Measurements from ENCODE around the gene BAZ1B. TPM values are rescaled to one million over a fixed set of nuclear protein-coding genes. Genes with fewer than 3 reads are reported as not detected.

Gene BAZ1B
- total RNA-seq, result 10 to 100 TPM; 27.9 to 36.7 (median 29.6) TPM

GRCh38 chr7:73522105-73522872, at the start of gene BAZ1B:
Gene BAZ1B (minus strand): TSS chr7:73522293. CDS start chr7:73521933, 360 bp downstream.
- DNase-seq (ENCODE audit: low spot score in 2 of 2), result peak; percentile 99 to 100
- peaks cover 43% of the 10 kb centered on the region for H3K4me1 ChIP-seq

DNA sequence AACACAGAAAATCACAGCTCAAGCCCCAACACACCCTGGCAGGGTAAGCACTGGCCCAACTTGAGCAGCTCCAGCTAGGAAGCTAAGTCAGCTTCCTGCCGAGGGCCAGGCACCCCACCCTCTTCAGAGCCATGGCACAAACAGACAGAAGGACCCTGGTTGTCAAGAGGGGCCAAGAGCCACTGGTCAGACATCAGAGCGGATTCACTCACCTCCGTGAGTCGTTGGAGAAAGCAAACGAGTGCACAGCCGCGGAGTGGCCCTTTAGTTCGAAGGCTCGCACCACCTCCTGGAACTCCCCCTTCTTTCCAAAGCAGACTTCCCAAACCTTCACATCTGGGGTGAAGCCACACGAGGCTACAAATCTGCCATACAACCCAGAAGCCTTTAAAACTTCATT, 48.9 kb upstream of the BAZ1B start:
- H3K4me1 ChIP-seq, result no peaks in the 10 kb centered on the region
- 90% methylated on average over 10 of the region's 10 CpGs for WGBS
- no peaks in the 10 kb centered on the region for H3K9me3 ChIP-seq
- H3K27me3 ChIP-seq, result no peaks in the 10 kb centered on the region
- H3K4me3 ChIP-seq, result no peak overlapping the region
- peaks cover 65% of the 10 kb centered on the region for H3K36me3 ChIP-seq
- H3K27ac ChIP-seq, result no peak overlapping the region
- DNase-seq (ENCODE audit: low spot score in 2 of 2), result no peak
- no peak for TF ChIP-seq EP300 (IDR thresholded peaks at IDR 0.05)
- no peak for TF ChIP-seq POLR2A (IDR thresholded peaks at IDR 0.05)
- no peak for TF ChIP-seq POLR2AphosphoS5 (IDR thresholded peaks at IDR 0.05)
- no peak for TF ChIP-seq CTCF (IDR thresholded peaks at IDR 0.05)

More at GRCh38 chr7:73522105-73522872, at the start of gene BAZ1B:
- 0% methylated on average over 12 of the region's 71 CpGs for WGBS
- H3K9me3 ChIP-seq, result no peaks in the 10 kb centered on the region
- peak within 1 kb of the TSS; percentile 91 for H3K4me3 ChIP-seq
- TF ChIP-seq EP300 (IDR thresholded peaks at IDR 0.05) (no peak), POLR2A (IDR thresholded peaks at IDR 0.05) (peak in 1 of 2 donors; percentile 5), POLR2AphosphoS5 (IDR thresholded peaks at IDR 0.05) (peak in 2 of 3 donors; percentile 16 to 49)
- H3K27ac ChIP-seq, result peak within 1 kb of the TSS; percentile 91
- no peaks in the 10 kb centered on the region for H3K36me3 ChIP-seq
- no peaks in the 10 kb centered on the region for H3K27me3 ChIP-seq

DNA sequence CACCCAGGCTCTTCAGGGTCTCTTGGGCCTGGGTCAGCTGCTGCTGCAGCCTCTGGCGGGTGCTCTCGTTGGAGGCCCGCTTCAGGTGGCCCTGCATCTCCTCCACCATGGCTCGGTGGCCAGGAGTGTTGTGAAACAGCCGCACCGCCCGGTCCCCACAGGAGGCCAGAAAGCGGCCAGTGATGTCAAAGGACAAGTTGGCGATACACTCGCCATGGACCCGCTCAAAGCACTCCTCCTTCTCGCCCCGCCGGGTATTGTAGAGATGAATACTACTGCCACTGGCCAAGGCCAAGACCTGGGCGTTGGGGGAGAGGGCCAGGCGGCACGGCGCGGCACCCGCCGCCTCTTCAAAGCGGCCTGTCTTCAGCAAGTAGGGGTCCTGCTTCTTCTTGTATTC, 48.4 kb upstream of the BAZ1B start:
- no peaks in the 10 kb centered on the region for H3K9me3 ChIP-seq
- no peak overlapping the region for H3K27ac ChIP-seq
- H3K36me3 ChIP-seq, result peaks cover 64% of the 10 kb centered on the region
- no peak overlapping the region for H3K4me3 ChIP-seq
- H3K4me1 ChIP-seq, result no peaks in the 10 kb centered on the region
- WGBS, result 94% methylated on average over 11 of the region's 22 CpGs
- no peak for TF ChIP-seq CTCF (IDR thresholded peaks at IDR 0.05)
- no peak for TF ChIP-seq EP300 (IDR thresholded peaks at IDR 0.05)
- no peak for TF ChIP-seq POLR2A (IDR thresholded peaks at IDR 0.05)
- TF ChIP-seq POLR2AphosphoS5 (IDR thresholded peaks at IDR 0.05), result no peak
- DNase-seq (ENCODE audit: low spot score in 2 of 2), result no peak
- H3K27me3 ChIP-seq, result no peaks in the 10 kb centered on the region

GRCh38 chr7:73569042-73569608, 47.0 kb upstream of the BAZ1B start:
- H3K9me3 ChIP-seq, result no peaks in the 10 kb centered on the region
- WGBS, result 75% methylated on average over 5 of the region's 5 CpGs
- no peak overlapping the region for H3K4me3 ChIP-seq
- no peak overlapping the region for H3K27ac ChIP-seq
- H3K36me3 ChIP-seq, result peaks cover 53% of the 10 kb centered on the region
- no peaks in the 10 kb centered on the region for H3K4me1 ChIP-seq
- no peak for DNase-seq (ENCODE audit: low spot score in 2 of 2)
- H3K27me3 ChIP-seq, result no peaks in the 10 kb centered on the region
- no peak for TF ChIP-seq POLR2AphosphoS5 (IDR thresholded peaks at IDR 0.05)
- no peak for TF ChIP-seq EP300 (IDR thresholded peaks at IDR 0.05)
- TF ChIP-seq CTCF (IDR thresholded peaks at IDR 0.05), result no peak
- no peak for TF ChIP-seq POLR2A (IDR thresholded peaks at IDR 0.05)

- Histone ChIP-seq H3K4me1 (no peaks in the 10 kb centered on the region), H3K4me3 (no peak overlapping the region), H3K27ac (no peak overlapping the region), H3K9me3 (no peaks in the 10 kb centered on the region), H3K36me3 (peaks cover 43% of the 10 kb centered on the region), H3K27me3 (no peaks in the 10 kb centered on the region)
- WGBS, result 70% methylated on average over 12 of the region's 12 CpGs
- DNase-seq (ENCODE audit: low spot score in 2 of 2), result no peak
- TF ChIP-seq POLR2A (IDR thresholded peaks at IDR 0.05) (no peak), EP300 (IDR thresholded peaks at IDR 0.05) (no peak), POLR2AphosphoS5 (IDR thresholded peaks at IDR 0.05) (no peak), CTCF (IDR thresholded peaks at IDR 0.05) (no peak)
These were observed 46.0 kb upstream of the BAZ1B start for GRCh38 chr7:73567846-73568685.
